NCI-H82 treated with DMSO at 0.1 percent for 48 hours (cell line): ENCODE results near the gene CHST11.

Experiments
- DNase-seq: peaks from one replicate; lab custom pipeline; 2025; ENCODE audit not compliant: unreplicated experiment; lab: John Stamatoyannopoulos, UW

The CHST11 gene

DNA sequence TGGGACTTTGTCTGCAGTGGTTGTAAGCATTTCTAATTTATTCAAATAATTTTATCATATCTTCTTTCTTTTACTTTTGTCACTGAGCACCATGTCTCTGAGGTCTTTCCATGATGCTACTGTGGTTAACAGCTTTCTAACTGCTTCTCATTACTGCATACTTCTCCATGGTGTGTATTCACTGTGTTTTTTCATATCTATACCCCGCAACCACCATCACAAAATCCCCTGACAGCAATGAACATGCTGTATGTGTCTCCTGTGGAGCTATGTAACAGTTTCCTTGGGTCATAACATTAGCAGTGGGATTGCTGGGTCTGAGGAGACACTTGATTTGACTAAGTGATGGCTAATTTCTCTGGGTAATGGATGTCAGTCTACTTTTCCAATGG lies 29.2 kb upstream of the CHST11 start:
- no peak for DNase-seq

DNA sequence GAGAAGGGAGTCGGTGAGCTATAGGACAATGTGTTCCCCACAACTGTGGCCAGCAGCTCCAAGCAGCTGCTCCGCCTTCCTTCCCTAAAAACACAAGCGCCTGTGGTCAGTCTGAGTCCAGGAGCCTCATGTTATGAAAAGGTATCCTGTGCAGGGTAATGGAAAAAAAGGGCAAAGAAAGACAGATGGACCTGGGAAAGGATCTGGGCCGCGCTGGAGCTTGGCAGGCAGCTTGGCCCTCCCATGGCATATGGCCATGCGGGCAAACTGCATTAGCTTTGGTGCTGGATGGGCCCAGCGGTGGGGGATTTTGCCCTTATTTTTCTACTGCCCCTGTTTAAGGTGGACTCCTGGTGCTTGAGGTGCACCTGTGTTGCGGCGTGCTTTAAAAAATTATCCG lies 23.7 kb upstream of the CHST11 start:
- no peak for DNase-seq

DNA sequence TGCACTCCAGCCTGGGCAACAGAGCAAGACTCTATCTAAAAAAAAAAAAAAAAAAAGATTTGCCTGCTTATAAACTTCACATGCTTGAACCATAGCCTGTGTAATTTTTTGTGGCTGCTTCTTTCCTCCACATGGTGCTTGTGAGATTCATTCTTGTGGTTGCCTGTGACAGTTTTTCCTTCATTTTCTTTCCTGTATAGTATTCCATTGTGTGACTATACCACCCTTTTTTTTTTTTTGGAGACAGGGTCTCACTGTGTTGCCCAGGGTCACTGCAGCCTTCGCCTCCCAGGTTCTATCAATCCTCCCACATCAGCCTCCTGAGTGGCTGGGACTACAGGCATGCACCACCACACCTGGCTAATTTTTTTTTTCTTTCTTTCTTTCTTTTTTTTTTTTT lies 22.6 kb upstream of the CHST11 start:
- no peak for DNase-seq

DNA sequence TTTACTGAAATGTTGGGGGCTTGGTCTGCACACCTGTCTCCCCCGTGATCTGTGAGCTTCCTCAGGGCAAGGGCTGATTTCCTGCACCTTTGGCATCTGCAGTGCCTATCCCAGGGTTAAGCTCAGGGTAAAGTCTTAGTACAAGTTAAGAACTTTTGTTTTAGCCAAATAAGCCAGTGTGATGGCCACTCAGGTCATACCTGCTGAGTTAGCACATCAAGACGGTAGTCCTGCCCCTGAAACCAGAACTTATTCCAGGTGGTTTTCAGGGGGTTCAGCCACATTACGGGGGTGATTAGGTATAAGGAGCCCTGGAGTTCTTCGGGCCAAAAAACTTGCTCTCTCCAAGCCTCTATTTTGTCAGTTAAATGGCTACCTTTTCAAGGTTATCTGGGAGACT lies 21.6 kb upstream of the CHST11 start:
- no peak for DNase-seq

DNA sequence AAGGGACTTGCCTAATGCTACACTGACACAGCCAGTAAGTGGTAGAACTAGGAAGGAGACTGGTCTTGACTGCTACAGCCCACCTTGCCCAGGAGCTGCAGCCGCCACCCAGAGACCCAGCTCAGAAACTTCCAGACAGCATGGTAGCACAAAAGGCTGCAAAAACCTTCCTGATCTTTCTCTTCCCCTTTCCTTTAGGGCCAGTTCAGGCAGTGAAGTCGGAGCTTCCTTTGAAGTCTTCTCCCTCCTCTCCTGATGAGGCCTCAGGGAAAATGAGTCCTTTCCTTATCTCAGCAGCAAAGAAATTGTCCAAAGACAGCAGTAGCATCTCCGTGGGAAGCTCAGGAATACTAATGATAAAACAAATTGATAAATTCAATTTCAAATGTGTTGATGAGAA lies 21.0 kb upstream of the CHST11 start:
- DNase-seq: no peak

DNA sequence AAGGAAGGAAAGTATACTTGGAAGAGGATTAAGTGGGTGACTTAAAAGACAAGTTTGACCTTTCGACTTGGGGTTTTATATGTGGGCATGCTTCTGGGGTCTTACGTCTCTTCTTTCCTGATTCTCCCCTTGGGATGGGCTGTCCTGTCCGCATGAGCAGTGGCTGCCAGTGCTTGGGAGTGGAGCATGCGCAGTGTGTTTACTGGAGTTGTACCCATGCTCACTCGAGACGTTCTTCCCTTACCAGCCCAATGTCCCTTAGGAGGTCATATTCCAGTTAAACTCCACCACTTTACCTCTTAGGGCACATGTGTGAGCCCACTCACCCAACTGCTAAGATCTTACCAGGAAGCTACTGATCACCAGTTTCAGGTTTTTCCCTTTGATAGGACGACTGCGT lies 20.0 kb upstream of the CHST11 start:
- no peak for DNase-seq

DNA sequence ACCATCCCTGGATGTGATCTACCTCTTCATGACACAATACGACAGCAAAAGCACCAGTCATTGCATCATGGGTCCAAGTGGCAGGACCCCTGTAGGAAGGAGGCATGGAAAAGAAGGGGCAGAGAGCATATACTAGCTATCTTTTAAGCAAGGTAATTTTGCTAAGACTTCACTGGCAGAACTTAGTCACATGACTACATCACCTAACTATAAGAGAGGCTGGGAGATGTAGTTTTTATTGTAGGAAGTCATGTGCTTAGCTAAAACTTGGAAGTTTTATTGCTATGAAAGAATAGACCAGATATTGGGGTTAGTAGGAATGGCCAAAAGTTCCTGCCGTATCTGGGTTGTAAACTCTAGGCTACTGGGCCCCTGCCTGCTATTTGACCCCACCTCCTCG lies 18.6 kb upstream of the CHST11 start:
- DNase-seq: no peak

DNA sequence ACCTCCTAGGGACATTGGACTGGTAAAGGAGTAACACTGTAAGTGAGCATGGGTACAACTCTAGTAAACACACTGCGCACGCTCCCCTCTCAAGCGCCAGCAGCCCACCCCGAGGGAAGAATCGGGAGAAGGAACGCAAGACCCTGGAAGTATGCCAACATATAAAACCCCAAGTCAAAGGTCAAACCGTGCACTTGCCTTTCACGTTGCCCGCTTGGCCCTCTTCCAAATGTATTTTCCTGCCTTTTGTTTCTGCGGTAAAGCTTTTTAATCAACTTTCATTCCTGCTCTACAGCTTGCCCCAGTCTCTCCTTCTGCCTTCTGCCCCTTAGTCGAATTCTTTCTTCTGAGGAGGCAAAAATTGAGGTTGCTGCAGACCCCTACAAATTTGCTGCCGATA lies 17.6 kb upstream of the CHST11 start:
- no peak for DNase-seq

DNA sequence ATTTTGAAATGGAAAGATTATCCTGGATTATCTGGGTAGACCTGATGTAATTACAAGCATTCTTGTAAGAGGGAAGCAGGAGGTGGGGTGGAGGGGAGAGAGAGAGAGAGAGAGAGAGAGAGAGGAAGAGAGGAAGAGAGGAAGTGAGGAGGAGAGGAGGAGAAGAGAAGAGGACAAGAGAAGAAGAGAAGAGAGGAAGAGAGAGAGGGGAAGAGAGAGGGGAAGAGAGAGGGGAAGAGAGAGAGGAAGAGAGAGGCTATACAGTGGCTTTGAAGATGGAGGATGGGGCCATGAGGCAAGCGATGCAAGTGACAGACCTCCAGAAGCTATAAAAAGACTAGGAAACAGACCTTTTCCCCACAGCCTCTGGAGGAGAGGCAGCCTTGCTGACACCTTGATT lies 13.7 kb upstream of the CHST11 start:
- peak; percentile 90 for DNase-seq

DNA sequence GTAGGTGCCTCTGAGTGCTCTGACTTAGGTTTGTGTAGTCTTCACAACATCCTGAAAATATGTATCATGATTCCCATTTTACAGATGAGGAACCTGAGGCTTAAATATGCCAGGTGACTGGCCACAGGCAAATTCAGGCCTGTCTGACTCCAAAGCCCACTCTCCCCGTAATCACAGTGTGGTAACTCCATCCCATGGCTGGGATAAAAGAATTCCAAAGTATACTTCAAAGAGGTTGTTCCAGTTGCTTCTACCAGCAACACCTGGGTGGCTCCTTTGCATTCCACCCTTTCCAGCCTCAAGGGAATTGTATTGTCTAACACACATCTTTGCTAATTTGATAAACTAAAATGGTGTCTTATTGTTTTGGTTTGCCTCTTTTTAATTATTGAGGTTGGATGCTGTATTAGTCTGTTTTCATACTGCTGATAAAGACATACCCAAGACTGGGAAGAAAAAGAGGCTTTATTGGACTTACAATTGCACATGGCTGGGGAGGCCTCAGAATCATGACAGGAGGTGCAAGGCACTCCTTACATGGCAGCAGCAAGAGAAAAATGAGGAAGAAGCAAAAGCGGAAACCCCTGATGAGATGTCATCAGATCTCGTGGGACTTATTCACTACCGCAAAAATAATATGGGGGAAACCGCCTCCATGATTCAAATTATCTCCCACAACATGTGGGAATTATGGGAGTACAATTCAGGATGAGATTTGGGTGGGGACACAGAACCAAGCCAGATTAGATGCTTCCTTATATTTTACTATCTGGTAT lies 9.9 kb upstream of the CHST11 start:
- no peak for DNase-seq

DNA sequence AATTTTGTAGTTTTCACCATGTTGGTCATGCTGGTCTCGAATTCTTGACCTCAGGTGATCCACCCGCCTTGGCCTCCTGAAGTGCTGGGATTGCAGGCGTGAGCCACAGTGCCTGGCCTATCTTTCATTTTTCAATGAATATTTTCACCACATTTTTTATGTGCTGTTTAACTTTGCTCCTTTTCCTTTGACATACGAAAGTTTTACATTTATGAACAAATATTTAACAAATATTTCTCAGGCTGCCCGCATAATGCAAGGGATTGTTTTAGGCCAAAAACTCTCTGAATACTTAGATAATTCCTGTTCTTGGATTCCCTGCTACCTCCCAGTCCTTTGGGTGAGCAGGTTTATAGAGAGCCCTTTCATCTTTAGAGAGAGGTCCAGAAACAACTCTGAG lies 8.7 kb upstream of the CHST11 start:
- DNase-seq: no peak

DNA sequence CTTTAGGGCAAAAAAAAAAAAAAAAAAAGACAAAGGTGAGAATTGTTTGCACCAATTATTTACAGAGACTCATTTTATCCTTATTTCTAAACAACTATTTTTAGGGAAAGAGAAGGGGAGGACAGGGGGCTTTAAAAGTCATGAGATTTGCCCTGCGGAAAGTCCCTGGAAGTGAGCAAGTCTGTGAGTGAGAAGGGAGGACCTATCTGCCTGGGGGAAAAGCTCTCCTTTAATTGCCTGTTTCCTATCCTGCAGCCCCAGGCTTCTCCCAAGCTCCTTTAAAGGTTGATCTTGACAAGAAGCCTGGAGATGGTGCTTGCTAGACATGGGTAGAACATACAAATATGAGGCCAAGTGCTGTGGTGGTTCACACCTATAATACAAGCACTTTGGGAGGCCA lies 8.3 kb upstream of the CHST11 start:
- DNase-seq: no peak

DNA sequence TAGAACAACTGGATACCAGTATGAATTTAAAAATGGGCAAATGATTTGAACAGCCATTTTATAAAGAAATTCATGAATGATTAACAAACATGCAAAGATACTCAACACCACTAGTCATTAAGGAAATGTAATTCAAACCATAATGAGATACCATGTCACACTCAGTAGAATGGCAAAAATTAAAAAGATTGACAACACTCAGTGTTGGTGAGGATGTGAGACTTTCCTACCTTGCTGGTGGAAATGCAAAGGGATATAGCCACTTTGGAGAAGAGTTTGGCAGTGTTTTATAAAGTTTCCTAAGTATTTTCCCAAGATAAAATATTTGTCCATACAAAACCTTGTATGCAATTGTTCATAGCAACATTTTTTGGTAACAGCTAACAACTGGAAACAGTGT lies 6.0 kb upstream of the CHST11 start:
- no peak for DNase-seq

DNA sequence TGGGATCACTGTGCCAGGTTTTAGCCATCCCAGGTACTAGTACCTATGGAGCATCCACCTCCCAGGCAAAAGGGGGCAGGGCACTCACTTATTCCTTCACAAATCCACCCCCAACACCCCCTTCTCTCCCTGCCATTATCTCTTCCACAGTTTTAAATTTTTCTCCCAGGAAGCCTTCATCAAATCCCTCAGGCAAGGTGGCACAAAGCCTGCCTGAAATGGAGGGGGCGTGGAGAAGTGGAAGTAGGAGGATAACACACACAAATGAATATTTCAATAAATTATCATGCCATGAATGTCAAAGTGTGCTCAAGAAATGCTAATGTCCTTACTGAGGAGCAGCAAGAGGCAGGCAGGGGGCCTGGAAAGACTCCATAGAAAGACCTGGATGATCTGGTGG lies 4.7 kb upstream of the CHST11 start:
- no peak for DNase-seq

DNA sequence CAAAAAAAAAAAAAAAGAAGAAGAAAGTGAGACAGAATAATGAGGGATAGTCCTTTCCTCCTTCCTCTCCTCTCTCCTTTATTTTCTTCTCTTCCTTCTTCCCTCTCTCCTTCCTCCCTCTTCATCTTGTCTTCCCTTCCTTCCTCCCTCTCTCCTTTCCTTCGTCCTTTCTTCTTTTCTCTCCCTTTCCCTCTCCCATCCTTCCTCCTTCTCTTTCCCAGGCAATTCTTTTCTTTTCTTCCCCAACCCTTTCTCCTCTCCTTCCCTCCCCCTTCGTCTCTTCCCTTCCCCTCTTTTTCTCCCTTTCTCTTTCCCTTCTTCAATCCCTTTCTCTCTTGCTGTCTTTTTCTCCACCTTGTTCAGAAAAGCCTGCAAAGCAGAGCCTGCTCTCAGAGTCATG lies 3.6 kb upstream of the CHST11 start:
- DNase-seq: no peak

DNA sequence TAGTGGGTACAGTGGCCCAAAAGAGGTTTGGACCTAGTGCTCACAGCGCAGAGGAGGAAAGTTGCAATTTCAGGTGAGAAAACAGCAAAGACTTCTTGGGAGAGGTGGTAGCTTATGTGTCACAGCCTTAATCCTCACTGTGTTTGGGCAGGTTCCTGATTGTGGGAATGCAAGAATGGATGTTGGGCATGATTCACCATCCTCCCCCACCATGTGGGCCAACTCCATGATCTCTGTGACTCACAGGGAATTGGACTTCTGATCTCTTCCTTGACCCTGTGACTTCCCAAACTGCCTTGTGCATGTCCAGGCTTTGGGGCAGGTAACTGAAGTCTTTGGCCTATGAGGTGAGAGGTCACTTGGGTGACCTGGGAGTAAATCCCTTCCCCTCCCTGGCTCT lies 1.8 kb upstream of the CHST11 start:
- no peak for DNase-seq

DNA sequence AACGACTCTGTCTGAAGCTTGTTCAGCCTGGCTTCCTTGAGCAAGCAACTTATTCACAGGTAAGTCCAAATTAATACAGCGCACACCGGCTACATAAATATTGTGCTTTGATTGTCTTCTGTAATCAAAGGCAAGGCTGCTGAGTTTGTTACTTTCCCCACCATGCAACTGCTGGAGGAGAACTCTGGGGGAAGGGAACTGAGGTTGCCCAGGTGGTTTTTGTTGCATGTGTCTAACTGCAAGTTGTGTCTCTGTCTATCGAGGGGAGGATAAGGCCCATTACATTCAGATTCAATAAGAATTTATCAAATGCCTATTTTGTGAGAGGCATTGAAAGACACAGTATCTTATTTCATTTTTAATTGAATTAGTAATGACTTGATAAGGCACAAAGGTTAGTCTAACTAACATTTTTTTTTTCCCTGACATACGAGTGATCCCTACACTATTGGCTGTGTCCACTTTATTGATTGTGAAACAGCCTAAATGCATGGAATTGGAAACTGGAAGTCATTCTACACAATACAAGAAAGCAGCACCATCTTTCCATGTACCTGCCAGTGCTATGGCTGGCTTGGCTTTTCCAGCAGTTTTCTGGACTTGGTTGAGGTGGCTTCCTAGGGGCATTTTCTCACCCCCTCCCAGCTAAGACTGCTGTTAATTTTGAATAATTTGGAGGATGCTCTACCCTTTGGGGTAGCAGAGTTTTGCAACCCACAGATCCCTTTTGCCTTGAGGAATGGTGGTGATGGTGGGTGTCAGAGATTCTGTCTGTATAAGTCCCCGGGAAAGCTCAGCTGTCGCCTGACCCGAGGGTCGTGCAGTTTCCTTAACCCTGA lies 951 bp upstream of the CHST11 start:
- DNase-seq: no peak

DNA sequence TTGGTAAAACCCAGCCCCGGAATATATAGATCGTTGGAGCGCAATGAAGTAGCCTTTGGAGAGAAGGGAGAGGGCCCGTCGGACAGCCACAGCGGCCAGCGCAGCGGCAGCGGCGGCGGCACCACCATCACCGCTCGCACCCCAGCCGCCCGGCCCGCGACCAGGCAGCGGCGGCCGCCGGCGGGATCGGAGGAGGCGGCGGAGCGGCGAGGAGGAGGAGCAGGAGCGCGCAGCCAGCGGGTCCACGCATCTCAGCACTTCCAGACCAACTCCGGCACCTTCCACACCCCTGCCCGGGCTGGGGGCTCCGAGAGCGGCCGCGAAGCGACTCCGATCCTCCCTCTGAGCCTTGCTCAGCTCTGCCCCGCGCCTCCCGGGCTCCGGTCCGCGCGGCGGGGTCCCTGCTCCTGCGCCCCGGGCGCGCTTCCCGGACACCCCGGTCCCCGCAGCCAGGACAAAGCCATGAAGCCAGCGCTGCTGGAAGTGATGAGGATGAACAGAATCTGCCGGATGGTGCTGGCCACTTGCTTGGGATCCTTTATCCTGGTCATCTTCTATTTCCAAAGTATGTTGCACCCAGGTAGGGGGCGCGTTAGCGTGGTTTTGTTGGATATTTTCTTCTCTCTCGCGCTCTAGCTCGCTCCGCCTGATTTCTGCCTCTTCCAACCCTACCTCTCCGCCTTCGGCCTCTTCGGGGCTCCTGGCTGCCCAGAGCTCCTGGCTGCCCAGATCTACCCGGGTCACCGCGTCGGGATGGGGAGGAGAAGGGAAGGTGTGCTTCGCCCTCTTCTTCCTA lies 400 bp downstream of the CHST11 start:
- DNase-seq: peak; percentile 45

DNA sequence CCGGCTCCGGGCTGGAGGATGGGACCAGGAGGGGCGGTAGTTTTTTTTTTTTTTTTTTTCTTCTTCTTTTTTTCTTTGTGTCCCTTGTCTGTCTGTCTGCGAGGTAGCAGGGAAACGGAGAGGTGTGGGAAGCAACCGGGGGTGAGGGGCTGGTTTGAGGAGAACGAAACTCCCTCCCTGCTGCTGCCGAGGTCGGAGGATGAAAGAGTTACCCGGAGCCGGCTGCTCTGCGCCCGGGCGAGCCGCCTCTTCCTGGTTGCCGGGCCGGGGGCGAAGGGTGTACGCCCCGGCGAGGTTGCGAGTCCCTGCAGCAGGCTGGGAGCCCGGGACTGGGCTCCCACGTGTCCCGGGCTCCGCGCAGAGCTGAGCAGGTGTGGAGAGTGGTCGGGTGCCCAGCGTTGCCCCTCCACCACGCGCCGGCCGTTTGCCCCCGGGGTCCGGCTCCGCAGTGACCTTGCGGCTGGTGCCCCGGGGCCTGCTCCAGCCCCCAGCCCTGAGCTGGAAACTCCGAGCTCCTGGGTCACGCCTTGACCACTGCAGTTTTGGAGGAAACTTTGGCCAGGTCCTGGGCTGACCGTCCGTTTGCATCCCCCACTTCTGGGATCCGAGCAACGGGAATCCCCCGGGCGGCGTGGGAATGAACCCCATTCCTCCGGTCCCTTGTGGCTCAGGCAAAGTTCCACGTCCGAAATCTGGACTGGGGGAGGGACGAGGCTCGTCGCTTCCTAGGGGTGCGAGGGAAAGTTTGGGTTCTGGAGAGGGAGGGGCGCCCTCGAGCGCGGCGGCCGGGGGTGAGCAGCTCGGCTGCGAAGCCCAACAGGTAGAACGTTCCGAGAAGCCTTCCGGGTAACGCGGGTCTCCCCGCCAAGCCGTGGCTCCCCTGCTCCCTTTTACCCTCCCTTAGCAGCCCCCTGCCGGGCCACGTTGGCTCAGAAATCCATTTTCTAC lies 1.3 kb downstream of the CHST11 start:
- DNase-seq: no peak

DNA sequence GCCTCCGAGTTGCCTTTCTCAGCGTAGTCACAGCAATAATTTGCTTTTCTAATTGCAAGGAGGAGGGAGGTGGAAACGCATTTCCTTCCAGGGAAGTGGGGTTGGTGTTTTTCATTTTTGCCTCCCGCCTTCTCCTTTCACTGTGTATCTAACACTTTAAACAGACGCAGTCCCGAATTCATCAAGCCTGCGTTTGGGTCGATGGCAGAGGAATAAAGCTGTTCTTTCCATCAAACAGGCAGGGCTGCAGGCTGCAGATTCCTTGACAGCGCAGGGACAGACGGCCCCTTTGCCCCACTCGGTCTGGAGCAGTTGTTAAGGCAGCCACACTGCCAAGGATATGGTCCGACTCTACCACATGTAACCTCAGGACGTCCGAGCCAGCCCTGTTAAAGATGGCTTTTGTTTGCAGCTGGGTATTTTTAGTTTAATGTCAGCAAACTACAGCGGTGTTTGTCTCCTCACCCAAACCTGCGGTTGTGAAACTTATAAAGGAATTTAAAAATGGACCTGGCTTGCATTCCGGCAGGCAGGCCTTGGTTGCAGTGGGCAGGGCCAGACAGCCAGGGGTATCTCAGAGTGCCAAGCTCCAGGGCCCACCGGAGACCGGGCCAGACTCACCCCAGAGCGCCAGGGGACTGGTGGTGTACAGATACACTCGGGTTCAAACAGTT lies 2.1 kb downstream of the CHST11 start:
- no peak for DNase-seq
